Naive thymus-derived CD4-positive, alpha-beta T cell (primary cell): ENCODE data around the gene EFCAB9. TPM values are rescaled to one million over a fixed set of nuclear protein-coding genes. Genes with fewer than 3 reads are reported as not detected.

ENCODE experiments used
- ATAC-seq: fragments of 150-1000 bp; cut with Tn5 transposase; 2 replicates; pipeline ENCODE4 v1.10.0; 2021; ENCODE audit warnings: mild to moderate bottlenecking, moderate library complexity
- CTCF ChIA-PET: fragments of 350-600 bp; sonication (Branson Sonifier 250); formaldehyde crosslinking; loops from one replicate; lab custom pipeline; 2021; ENCODE audit warnings: antibody characterized with exemption; lab: Charles Lee
- POLR2A ChIA-PET: fragments of 350-600 bp; sonication (Branson Sonifier 250); formaldehyde crosslinking; loops from one replicate; lab custom pipeline; 2021; ENCODE audit warnings: antibody characterized with exemption, inconsistent platforms; lab: Charles Lee
- DNase-seq, 9 donors: peaks; one replicate each; pipeline versions ENCODE4 v3.0.0 to v3.0.0-alpha.2; 2020 to 2022; ENCODE audit warnings: mixed read lengths in 1 of 9
- H3K27ac ChIP-seq: one replicate; pipeline ENCODE4 v1.7.0; 2013; ENCODE audit warnings: mild to moderate bottlenecking, low read depth, low read length, moderate library complexity
- H3K27me3 ChIP-seq, 2 donors: one replicate each; pipeline ENCODE4 v1.7.0; 2013; ENCODE audit warnings: low read length in 2 of 2, mild to moderate bottlenecking in 2 of 2, moderate library complexity in 2 of 2; ENCODE audit not compliant: control insufficient read depth in 2 of 2, insufficient read depth in 2 of 2
- H3K36me3 ChIP-seq, 3 experiments: 1 replicate in 2 of 3; 2 replicates in 1 of 3; pipeline ENCODE4 v1.7.0; 2013; ENCODE audit warnings: low read length in 3 of 3, mild to moderate bottlenecking in 3 of 3, moderate library complexity in 1 of 3; ENCODE audit not compliant: insufficient read depth in 3 of 3, control insufficient read depth in 2 of 3
- H3K4me1 ChIP-seq, 2 donors: one replicate each; pipeline ENCODE4 v1.7.0; 2013; ENCODE audit warnings: low read length in 2 of 2, mild to moderate bottlenecking in 2 of 2, moderate library complexity in 1 of 2; ENCODE audit not compliant: control insufficient read depth in 2 of 2, insufficient read depth in 2 of 2
- H3K4me3 ChIP-seq: 2 replicates; pipeline ENCODE4 v1.7.0; 2013; ENCODE audit warnings: mild to moderate bottlenecking, low read length
- H3K9me3 ChIP-seq, 3 experiments: 1 replicate in 2 of 3; 2 replicates in 1 of 3; pipeline ENCODE4 v1.7.0; 2013; ENCODE audit warnings: low read length in 3 of 3; ENCODE audit not compliant: control insufficient read depth in 2 of 3
- H3K27ac Mint-ChIP-seq, 9 donors: one replicate each; pipeline ENCODE4 v1.8.0; 2020 to 2022; ENCODE audit warnings: mixed read lengths in 9 of 9, mild to moderate bottlenecking in 8 of 9, moderate library complexity in 5 of 9, inconsistent platforms in 2 of 9
- H3K27me3 Mint-ChIP-seq, 5 donors: one replicate each; pipeline ENCODE4 v1.8.0; 2021 to 2022; ENCODE audit warnings: mixed read lengths in 5 of 5, mild to moderate bottlenecking in 1 of 5
- H3K36me3 Mint-ChIP-seq, 5 donors: one replicate each; pipeline ENCODE4 v1.8.0; 2020 to 2022; ENCODE audit warnings: mixed read lengths in 5 of 5, mild to moderate bottlenecking in 3 of 5, inconsistent platforms in 1 of 5
- H3K4me1 Mint-ChIP-seq, 7 donors: one replicate each; pipeline ENCODE4 v1.8.0; 2020 to 2022; ENCODE audit warnings: mixed read lengths in 7 of 7, mild to moderate bottlenecking in 3 of 7, inconsistent platforms in 1 of 7
- H3K4me3 Mint-ChIP-seq, 10 donors: one replicate each; pipeline ENCODE4 v1.8.0; 2020 to 2022; ENCODE audit warnings: mild to moderate bottlenecking in 10 of 10, mixed read lengths in 10 of 10, moderate library complexity in 6 of 10, inconsistent platforms in 2 of 10
- H3K9me3 Mint-ChIP-seq, 11 donors: one replicate each; pipeline ENCODE4 v1.8.0; 2020 to 2022; ENCODE audit warnings: mixed read lengths in 11 of 11, mild to moderate bottlenecking in 4 of 11, inconsistent platforms in 1 of 11, moderate library complexity in 1 of 11
- intact Hi-C, 2 donors: fragments of 100-400 bp; cut with micrococcal nuclease; formaldehyde crosslinking; loops; one replicate each; pipeline ENCODE4 v1.15.1; 2023
- polyA plus RNA-seq, 2 donors: library from polyadenylated mRNA; unstranded; fragments of 300-500 nt; fragmentation: Illumina TruSeq; gene quantifications; one replicate each; pipeline ENCODE4 v1.2.3, GENCODE V29; 2021
- total RNA-seq, 6 experiments: library from RNA in 5 of 6; stranded (reverse) in 5 of 6; gene quantifications; 1 replicate in 5 of 6; 2 replicates in 1 of 6; pipeline ENCODE4 v1.2.3 and lab custom pipeline; 2021 to 2026

The EFCAB9 gene
- total and polyA plus RNA-seq, 7 experiments from 2014 or later = not detected

- H3K4me3 ChIP-seq = no peak overlapping the region
- Mint-ChIP-seq H3K27ac (no peak overlapping the region), H3K9me3 (no peaks in the 10 kb centered on the region), H3K4me1 (peaks cover 0 to 14% (median 10%) of the 10 kb centered on the region in 7 donors), H3K4me3 (no peak overlapping the region), H3K36me3 (peaks cover 0 to 18% (median 16%) of the 10 kb centered on the region in 5 donors), H3K27me3 (peaks cover 0 to 3% (median 0%) of the 10 kb centered on the region in 5 donors)
- H3K27me3 ChIP-seq = no peaks in the 10 kb centered on the region
- H3K27ac ChIP-seq = no peak overlapping the region
- DNase-seq (no peak), ATAC-seq (no peak)
- no peaks in the 10 kb centered on the region for H3K9me3 ChIP-seq
- CTCF ChIA-PET = interaction anchor here (0.9 kb wide), 1 partner anchor 19 kb away, joined by 4 read pairs; no protein-coding TSS in a partner anchor
- intact Hi-C loops = no loop called here
- POLR2A ChIA-PET = no interaction called here
- peaks cover 0 to 7% (median 0%) of the 10 kb centered on the region in 3 experiments for H3K36me3 ChIP-seq
- no peaks in the 10 kb centered on the region for H3K4me1 ChIP-seq
These were observed 13.5 kb downstream of the EFCAB9 start for GRCh38 chr5:172207511-172207910.

DNA sequence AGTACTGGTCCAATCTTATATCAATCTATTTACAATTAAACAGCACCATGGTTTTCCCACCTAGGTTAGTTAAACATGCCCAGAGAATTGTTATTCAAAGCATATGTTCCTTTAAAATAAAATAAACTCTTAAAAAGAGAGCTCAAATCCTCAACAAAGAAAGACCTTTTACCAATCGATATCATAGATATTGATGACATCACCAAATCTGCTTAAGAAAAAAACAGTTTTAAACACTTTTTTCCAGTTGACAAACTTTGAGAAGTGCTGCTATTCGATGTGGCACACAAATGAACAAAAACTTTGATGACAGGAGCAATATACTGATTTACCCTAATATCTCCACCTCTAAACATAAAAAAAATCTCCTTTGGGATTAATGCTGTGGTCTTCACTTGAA is 15.7 kb downstream of the EFCAB9 start:
- Histone ChIP-seq H3K9me3 (no peaks in the 10 kb centered on the region), H3K27ac (no peak overlapping the region), H3K4me3 (no peak overlapping the region), H3K36me3 (peaks cover 0 to 7% (median 0%) of the 10 kb centered on the region in 3 experiments), H3K27me3 (no peaks in the 10 kb centered on the region), H3K4me1 (no peaks in the 10 kb centered on the region)
- Mint-ChIP-seq H3K4me3 (no peak overlapping the region), H3K4me1 (peaks cover 0 to 14% (median 10%) of the 10 kb centered on the region in 7 donors), H3K27me3 (no peaks in the 10 kb centered on the region), H3K9me3 (no peaks in the 10 kb centered on the region), H3K36me3 (peaks cover 0 to 25% (median 18%) of the 10 kb centered on the region in 5 donors), H3K27ac (no peak overlapping the region)
- intact Hi-C loops = no loop called here
- DNase-seq (no peak), ATAC-seq (no peak)
- POLR2A ChIA-PET = interaction anchor here (0.7 kb wide), 1 partner anchor 21 kb away, joined by 3 read pairs; no protein-coding TSS in a partner anchor
- CTCF ChIA-PET = no interaction called here

DNA sequence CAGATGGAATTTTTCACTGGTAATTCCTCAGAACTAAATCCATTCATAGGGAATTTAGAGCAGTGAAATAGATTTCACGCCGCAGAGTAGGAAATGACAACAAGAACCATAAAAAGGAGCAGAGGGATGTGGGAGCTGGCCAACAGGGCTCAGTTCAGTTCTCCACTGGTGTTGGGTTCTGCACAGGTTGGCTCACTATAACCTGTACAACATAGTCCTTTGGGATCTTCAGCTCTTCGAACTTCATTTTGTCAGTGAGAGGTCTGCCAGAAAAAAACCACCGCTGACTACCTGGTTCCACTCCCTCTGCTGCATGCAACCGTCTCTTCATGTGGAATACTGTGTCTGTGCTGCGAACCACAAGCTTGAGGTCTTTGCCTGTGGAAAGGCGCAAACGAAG is 17.7 kb downstream of the EFCAB9 start:
- Histone ChIP-seq H3K4me1 (no peaks in the 10 kb centered on the region), H3K27ac (no peak overlapping the region), H3K4me3 (no peak overlapping the region), H3K36me3 (peaks cover 0 to 7% (median 0%) of the 10 kb centered on the region in 3 experiments), H3K27me3 (no peaks in the 10 kb centered on the region), H3K9me3 (no peaks in the 10 kb centered on the region)
- POLR2A ChIA-PET = no interaction called here
- CTCF ChIA-PET = interaction anchor here (0.7 to 1.1 kb wide), 2 partner anchors 300 to 1776 kb away, joined by 3 read pairs; no protein-coding TSS in a partner anchor
- Mint-ChIP-seq H3K9me3 (no peaks in the 10 kb centered on the region), H3K36me3 (peaks cover 4 to 32% (median 24%) of the 10 kb centered on the region in 5 donors), H3K27me3 (no peaks in the 10 kb centered on the region), H3K27ac (no peak overlapping the region), H3K4me3 (no peak overlapping the region), H3K4me1 (peaks cover 0 to 15% (median 11%) of the 10 kb centered on the region in 7 donors)
- intact Hi-C loops = no loop called here
- DNase-seq = no peak
- no peak for ATAC-seq

GRCh38 chr5:172213126-172213525 is 19.2 kb downstream of the EFCAB9 start:
- H3K36me3 Mint-ChIP-seq = peaks cover 10 to 40% (median 28%) of the 10 kb centered on the region in 5 donors

GRCh38 chr5:172216345-172216744 is 22.4 kb downstream of the EFCAB9 start:
- ATAC-seq (no peak), DNase-seq (no peak)
- no peak overlapping the region for H3K27ac ChIP-seq
- H3K27ac Mint-ChIP-seq = no peak overlapping the region
- H3K4me1 ChIP-seq = no peaks in the 10 kb centered on the region
- CTCF ChIA-PET = interaction anchor here (0.7 kb wide), 1 partner anchor 25 kb away, joined by 3 read pairs; no protein-coding TSS in a partner anchor
- no peaks in the 10 kb centered on the region for H3K27me3 ChIP-seq
- no peaks in the 10 kb centered on the region for H3K9me3 ChIP-seq
- intact Hi-C loops = no loop called here
- H3K4me3 Mint-ChIP-seq = no peak overlapping the region
- H3K27me3 Mint-ChIP-seq = no peaks in the 10 kb centered on the region
- peaks cover 0 to 22% (median 7%) of the 10 kb centered on the region in 11 donors for H3K9me3 Mint-ChIP-seq
- POLR2A ChIA-PET = no interaction called here
- H3K36me3 ChIP-seq = peaks cover 0 to 7% (median 0%) of the 10 kb centered on the region in 3 experiments
- no peak overlapping the region for H3K4me3 ChIP-seq
- peaks cover 0 to 9% (median 0%) of the 10 kb centered on the region in 7 donors for H3K4me1 Mint-ChIP-seq
- peaks cover 10 to 60% (median 50%) of the 10 kb centered on the region in 5 donors for H3K36me3 Mint-ChIP-seq

More at GRCh38 chr5:172213126-172213525, 19.2 kb downstream of the EFCAB9 start:
- ATAC-seq (no peak), DNase-seq (no peak)
- peaks cover 0 to 4% (median 0%) of the 10 kb centered on the region in 11 donors for H3K9me3 Mint-ChIP-seq
- Histone ChIP-seq H3K27ac (no peak overlapping the region), H3K36me3 (peaks cover 0 to 7% (median 0%) of the 10 kb centered on the region in 3 experiments), H3K9me3 (no peaks in the 10 kb centered on the region), H3K27me3 (no peaks in the 10 kb centered on the region), H3K4me3 (no peak overlapping the region), H3K4me1 (no peaks in the 10 kb centered on the region)
- no peak overlapping the region for H3K27ac Mint-ChIP-seq
- peaks cover 0 to 9% (median 2%) of the 10 kb centered on the region in 7 donors for H3K4me1 Mint-ChIP-seq
- intact Hi-C loops = no loop called here
- no peaks in the 10 kb centered on the region for H3K27me3 Mint-ChIP-seq
- ChIA-PET CTCF (no interaction called here), POLR2A (no interaction called here)
- no peak overlapping the region for H3K4me3 Mint-ChIP-seq

DNA sequence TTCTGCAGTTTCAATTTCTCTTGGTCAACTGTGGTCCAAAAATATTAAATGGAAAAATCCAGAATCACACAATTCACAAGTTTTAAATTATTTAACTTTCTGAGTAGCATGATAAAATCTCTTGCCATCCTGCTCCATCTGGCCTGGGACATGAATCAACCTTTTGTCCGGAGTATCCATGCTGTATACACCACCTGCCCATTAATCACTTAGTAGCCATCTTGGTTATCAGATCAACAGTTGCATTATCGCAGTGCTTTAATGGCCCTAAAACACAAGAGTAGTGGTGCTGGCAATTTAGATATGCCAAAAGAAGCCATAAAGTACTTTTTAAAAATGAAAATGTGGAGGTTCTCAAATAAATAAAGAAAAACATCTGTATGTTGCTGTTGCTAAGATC is 25.3 kb downstream of the EFCAB9 start:
- ATAC-seq = no peak
- no peak overlapping the region for H3K27ac ChIP-seq
- H3K4me1 ChIP-seq = no peaks in the 10 kb centered on the region
- ChIA-PET CTCF (no interaction called here), POLR2A (no interaction called here)
- no peaks in the 10 kb centered on the region for H3K9me3 ChIP-seq
- no peaks in the 10 kb centered on the region for H3K27me3 Mint-ChIP-seq
- H3K36me3 ChIP-seq = no peaks in the 10 kb centered on the region
- H3K4me3 ChIP-seq = no peak overlapping the region
- no peak overlapping the region for H3K4me3 Mint-ChIP-seq
- DNase-seq = no peak
- peaks cover 0 to 22% (median 7%) of the 10 kb centered on the region in 11 donors for H3K9me3 Mint-ChIP-seq
- H3K36me3 Mint-ChIP-seq = peaks cover 15 to 67% (median 54%) of the 10 kb centered on the region in 5 donors
- no peak overlapping the region for H3K27ac Mint-ChIP-seq
- H3K27me3 ChIP-seq = no peaks in the 10 kb centered on the region
- intact Hi-C loops = no loop called here
- peaks cover 6 to 26% (median 10%) of the 10 kb centered on the region in 7 donors for H3K4me1 Mint-ChIP-seq
